DMS 273 treated with DMSO at 0.1 percent for 48 hours (cell line): ENCODE data around the gene CRIM1.
"Not testable (repeated sequence)": the region's sequence is repeated elsewhere in the genome, so short reads cannot be mapped to it uniquely, and the experiment has no call there.

Source experiments
- DNase-seq: peaks from one replicate; lab custom pipeline; 2025; lab: John Stamatoyannopoulos, UW

CRIM1 gene

DNA sequence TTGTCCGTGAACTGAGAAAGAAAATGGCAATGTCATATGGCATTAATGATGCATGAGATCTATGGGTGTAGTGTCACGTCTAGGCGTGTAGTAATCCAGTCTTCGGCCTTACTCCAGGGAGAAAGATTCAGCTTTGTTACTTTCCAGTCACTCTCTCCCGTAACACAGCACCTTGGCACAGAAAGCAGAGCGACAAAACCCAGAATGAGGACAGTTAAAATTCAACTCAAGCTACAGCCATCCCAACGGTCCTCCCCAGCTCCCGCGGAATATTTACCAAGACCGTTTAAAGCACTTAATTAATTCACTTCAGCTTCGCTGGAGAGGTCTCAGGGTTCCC lies 797 bp upstream of the CRIM1 start:
- DNase-seq = no peak

DNA sequence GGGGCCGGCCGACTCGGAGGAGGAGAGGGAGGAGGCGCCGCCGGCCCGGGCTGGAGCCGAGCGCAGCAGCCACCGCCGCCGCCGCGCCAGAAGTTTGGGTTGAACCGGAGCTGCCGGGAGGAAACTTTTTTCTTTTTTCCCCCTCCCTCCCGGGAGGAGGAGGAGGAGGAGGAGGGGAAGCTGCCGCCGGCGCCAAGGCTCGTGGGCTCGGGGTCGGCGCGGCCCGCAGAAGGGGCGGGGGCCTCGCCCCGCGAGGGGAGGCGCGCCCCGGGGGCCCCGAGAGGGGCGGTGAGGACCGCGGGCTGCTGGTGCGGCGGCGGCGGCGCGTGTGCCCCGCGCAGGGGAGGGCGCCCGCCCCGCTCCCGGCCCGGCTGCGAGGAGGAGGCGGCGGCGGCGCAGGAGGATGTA lies 316 bp downstream of the CRIM1 start:
- no peak for DNase-seq

DNA sequence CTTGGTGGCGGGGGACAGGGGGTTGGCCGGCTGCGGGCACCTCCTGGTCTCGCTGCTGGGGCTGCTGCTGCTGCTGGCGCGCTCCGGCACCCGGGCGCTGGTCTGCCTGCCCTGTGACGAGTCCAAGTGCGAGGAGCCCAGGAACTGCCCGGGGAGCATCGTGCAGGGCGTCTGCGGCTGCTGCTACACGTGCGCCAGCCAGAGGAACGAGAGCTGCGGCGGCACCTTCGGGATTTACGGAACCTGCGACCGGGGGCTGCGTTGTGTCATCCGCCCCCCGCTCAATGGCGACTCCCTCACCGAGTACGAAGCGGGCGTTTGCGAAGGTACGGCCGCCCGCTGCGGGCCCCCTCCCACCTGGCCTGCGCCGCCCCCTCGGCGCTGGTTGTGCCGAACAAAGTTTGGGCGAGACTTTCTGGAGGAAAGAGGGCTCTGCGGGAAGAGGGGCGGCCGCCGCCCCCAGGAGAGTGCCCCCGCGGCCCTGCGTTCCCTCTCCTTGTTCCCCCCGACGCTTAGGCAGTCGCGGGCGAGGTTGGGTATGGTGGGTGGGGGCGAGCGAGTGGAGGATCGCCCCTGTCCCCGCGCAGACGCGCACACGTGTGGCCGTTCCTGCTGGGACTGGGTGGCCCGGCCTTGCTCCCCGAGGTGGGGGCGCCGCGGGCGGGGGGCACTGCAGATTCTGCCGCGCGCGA lies 866 bp downstream of the CRIM1 start:
- no peak for DNase-seq

DNA sequence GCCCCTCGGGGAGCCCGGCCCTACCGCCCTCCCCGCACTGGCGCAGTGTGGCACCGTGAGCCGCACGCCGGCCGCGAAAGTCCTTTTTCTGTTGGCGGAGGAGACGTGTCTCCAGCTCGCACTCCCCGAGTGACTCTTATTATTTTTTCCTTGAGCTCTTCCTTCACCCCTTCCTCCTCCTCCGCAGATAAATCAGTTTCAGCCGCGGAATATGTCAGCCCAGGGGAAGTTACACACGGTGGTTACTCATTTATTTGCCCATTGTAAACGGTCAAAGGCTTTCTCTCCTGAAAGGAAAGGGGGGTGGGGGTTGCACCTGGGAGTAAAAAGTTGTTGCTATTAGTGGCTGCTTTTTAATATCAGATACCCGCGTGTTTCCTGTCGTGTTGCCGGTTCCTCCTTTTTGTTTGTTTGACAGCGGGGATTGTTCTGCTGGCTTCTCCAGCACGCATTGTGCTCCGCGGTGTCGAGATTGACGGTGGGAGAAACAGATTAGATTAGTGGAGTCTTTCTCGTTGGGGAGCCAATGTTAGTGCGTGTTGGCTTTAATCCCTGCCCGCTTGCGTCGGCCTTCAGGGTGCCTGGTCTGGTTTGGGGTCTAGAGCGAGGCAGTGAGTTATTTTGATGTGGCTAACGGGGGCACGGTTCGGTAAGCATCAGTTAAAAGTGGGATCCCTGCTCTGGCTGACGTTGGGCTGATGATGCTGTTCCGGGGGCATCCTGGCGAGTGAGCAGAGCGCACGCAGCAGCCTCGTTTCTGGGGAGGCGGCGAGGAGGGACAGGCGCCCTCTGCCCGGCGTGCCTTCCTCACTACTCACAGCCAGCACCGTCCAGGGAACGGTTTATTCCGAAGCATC lies 1.6 kb downstream of the CRIM1 start:
- no peak for DNase-seq

DNA sequence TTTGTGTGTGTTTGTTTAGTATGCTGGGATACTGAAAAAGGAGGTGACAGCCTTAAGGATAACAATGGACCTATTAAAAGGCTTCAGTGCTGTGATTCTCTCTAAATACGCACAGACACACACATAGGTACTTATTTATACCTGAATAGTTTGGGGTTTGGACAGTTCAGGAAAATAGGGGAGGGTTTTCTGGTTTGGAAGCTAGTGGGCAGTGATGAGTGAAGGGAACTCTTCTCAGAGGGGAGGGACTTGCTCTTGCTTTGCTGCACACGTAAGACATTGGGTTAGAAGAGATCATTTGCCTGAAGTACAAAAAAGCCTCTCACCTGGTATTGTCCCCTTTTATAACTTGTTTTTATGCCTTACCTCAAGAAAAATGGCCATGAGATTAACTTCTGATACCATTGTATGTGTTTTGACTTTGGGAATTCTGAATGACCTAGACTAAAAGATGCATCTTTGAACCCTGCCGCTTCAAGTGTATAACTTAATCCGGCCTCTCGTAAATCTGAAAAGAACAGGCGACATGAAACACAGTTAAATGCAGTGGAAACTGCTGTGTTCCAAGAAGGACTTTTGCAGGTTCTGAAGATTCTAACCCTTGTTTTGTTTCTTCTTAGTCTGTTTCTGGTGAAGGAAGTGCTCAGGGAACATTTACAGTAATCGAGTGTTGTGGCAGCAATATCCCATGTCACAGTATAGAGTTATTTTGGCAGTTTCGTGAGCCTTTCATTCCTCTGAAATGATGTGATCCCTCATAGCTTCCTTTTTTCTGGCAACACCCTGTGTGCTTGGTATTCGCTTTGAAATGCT lies 2.5 kb downstream of the CRIM1 start:
- DNase-seq = no peak

DNA sequence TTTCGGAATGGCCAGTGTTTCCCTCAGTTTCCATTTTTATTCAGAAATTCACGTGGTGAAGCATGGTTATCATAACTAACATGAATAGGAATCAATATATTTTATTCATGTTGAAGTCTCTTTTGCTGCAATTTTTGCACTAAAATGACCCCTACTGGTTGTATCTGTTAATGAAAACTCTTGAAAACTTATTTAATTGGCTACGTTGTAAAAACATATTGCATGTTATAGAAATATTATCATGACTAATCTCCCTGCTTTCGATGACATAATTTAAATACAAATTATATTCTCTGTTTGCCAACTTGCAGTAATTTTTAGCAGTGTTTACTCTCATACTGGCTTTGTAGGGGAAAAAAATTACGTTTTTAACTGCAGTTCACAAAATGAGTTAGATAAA lies 3.5 kb downstream of the CRIM1 start:
- no peak for DNase-seq

DNA sequence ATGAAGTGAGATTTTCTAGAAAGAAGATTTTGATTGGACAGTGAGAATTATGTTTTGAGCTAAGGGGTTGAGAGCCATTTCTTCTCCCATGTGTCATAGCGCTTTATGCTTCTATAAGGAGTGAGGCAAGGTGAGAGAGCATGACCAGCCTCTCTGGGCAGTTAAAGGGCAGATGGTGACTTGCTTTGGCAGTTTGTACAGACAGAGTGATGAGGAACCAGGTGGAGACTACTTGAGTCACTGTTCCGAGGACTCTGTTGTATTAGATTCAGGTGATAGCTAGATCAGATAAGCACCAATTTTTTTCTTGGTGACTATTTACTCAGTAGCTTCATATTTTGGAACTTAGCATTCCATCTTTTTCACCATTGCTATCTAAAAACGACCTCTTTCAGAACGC lies 4.5 kb downstream of the CRIM1 start:
- DNase-seq = no peak

DNA sequence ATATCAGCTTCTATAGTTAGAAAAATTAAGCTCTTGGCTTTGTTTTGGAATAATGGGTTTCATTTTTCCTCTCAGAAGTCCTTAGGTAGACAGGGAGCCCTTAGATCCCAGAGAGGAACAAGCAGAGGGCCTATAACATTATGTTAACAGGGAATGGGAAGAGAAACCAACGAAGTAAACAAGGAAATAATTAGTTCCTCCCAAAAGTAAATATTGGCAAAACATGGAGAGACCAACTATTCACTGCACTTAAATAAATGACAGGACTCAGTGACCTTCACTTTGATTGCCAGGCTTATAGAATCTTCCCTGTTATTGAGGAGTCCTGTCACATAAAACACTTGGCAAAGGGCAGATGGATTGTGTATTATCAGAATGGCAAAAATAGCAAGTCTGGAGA lies 5.3 kb downstream of the CRIM1 start:
- DNase-seq = no peak

DNA sequence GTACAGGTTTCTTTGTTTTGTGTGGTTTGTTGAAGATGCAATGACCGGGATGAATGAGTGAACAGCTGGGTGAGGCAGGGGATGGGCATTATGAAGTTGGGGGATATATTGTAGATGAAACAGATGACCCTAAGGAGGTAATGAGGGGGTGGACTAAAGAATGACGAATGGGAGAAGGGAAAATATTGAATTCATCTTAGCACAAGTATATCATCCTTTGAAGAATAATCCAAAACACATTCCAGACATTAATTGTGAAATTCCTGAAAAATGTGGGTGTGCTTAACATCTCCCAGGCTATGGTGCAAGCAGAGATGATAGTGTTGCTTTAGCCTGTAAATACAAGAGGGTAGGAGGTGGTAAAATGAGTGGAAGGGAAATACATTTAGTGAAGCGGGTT lies 5.8 kb downstream of the CRIM1 start:
- DNase-seq = no peak

DNA sequence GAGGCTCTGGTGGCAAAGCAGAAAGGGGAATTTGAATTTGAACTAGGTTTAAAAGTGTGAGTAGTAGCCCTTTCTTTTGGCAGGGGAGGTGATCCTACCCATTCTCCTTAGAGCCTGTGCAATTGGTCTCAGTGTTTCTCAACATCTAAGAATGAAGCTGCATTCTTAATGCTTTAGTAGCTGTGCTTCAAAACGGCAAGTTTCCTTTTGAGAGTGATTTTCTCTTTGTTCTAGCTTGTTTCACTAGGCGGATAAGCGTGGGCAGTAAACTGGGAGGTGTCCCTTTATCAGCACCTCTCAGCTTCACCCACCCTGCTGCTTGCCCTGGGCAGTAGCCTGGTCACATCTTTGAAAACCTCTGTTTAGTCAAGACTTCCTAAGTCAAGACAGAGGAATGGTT lies 6.7 kb downstream of the CRIM1 start:
- DNase-seq = no peak

DNA sequence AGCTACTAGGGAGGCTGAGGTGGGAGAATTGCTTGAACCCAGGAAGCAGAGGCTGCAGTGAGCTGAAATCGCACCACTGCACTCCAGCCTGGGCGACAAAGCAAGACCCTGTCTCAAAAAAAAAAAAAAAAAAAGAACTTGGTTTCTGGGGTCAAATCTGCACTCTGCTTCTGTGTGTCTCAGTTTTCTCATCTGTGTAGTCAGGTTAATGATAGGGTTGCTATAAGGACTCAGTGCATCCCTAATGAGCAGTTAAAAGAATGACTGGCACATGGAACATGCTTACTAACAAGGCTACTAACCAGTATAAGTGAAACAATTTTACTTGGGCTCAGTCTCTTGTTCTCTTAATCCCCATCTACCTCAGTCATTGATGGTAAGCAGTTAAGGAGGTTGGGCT lies 7.5 kb downstream of the CRIM1 start:
- not testable (repeated sequence) for DNase-seq

DNA sequence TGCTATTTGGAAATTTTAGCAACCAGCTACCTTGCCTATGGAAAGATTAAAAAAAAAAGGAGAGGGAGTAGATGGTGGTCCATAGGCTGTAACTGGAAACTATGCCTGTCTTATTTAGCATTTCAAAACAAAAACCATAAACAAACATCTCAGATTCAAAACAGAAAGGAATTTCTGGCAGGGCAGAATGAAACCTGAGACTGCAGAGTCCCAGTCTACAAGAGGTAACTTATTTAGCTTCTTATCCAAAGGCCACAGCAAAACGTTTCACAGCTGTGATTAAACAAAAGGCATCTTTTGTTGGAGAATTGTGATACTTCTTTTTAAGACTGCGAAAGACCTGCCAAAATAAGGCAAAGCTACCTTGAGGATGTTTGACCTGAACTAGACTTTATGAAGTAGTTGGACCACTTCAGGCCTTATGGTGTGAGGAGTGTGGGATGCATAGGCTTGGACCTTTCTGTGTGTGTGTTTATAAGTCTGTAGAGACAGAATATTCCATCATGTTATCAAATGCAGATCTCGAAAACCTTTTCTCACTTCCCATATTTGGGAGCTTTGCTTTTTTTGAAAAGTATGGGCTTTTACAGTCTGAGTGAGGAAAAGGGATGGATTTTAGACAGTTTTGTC lies 11.0 kb downstream of the CRIM1 start:
- DNase-seq = no peak

DNA sequence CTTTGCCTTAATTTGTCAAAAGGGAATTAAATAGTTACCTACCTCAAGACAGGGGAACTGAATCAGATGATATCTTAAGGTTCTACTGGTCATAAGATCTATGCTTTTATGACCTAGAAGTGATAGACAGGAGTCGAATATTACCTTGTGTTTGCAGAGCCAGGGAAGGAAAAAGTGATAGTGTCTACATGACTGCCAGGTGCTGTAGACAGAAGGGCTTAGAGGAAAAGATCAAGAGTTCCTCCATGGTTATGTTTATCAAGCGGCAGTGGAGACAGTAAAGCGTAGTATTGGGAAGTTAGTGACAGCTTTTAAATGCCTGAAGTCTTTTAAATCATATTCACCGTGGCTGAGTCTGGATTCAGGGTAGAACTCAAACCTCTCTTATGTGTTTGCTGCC lies 11.9 kb downstream of the CRIM1 start:
- DNase-seq = no peak

DNA sequence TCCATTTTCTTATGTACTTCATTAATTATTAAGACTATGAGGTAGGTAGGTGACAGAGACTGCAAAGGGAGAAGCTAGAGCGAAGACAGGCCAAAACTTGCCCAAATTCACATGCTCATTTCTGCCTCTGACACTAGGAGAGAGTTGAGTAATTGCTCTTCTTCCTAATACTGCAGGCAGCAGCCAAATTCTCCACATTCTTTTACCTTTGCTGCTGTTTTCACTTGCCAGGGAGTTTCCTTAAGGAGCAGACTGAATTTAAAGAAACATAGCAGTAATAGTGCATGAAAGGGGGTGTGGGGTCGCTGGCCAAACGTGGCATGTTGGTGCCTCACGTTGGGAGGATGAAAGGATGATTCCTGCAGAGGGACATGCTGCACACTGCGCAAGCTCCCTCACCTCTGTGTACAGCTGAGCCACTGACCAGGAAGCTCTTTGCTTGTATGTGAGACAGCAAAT lies 12.3 kb downstream of the CRIM1 start:
- DNase-seq = no peak

DNA sequence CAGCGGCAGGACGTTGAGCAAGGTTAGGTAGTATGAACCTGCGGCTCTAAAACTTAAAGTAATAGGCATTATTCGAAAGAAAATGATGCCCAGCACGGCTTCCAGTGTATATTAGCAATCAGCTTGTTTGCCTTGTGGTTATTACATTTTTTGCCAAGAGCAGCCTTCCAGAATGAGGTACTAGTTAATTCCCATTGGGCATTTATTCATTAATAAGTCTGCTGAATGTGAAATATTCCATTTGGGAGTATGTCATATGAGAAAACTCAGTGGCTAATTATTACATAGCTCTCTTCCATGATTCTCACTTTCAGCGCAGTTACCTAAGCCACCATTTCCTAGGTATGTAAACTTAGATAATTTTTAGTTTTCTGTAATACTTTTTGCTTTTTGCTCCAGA lies 12.9 kb downstream of the CRIM1 start:
- no peak for DNase-seq

DNA sequence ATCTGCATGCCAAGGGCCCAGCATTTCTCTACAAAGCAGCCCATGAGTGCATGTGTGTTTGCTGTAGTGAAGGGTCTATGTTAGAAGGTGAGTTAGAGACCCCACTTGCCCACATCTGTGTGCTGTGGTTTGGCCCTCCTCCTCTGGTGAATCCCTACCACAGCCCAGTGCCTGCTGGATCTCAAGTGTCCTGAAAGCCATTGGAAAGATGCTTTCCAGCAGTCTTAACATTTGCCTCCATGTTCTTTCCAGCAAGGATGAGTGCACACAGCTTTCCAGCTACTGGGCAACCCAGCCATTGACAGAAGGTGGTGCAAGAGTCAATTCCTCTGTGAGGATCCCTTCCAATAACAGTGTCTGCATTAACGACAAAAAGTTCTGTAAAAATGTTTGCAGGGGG lies 13.6 kb downstream of the CRIM1 start:
- DNase-seq = no peak

DNA sequence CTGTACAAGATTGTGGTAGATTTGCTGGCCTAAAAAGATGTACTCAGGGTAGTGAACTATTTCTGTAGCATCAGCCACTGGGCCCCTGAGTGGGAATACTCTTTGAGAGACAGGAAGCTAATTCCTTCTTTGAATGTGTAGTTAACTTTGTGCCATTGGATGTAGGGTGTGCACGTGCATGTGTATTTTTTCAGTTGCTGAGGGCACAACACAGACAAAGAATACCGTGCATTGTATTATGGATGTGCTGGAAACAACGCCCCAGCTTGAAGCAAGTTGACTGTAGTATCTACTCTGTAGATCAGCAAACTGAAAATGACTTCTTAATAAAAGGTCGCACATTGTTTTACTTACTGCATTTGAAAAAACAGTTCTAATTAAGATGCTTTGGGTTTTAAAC lies 14.1 kb downstream of the CRIM1 start:
- no peak for DNase-seq

DNA sequence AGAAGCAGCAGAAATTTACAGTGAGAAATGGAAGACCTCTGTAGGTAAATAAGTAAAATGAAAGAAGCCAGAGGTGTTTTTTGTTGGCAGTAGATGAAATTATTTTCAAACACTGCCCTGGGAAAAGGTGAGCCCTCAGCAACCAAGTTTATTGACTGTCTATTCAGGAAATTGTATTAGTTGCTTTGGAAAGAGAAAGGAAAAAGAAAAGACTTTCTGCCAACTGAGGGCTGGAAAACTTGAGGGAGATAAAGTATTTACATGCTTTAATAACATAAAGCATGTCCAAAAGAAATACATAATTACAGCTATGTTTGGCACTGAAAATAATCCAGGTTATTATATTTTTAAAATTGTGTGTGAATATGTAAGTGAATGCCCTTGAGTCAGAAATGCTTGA lies 14.7 kb downstream of the CRIM1 start:
- no peak for DNase-seq

DNA sequence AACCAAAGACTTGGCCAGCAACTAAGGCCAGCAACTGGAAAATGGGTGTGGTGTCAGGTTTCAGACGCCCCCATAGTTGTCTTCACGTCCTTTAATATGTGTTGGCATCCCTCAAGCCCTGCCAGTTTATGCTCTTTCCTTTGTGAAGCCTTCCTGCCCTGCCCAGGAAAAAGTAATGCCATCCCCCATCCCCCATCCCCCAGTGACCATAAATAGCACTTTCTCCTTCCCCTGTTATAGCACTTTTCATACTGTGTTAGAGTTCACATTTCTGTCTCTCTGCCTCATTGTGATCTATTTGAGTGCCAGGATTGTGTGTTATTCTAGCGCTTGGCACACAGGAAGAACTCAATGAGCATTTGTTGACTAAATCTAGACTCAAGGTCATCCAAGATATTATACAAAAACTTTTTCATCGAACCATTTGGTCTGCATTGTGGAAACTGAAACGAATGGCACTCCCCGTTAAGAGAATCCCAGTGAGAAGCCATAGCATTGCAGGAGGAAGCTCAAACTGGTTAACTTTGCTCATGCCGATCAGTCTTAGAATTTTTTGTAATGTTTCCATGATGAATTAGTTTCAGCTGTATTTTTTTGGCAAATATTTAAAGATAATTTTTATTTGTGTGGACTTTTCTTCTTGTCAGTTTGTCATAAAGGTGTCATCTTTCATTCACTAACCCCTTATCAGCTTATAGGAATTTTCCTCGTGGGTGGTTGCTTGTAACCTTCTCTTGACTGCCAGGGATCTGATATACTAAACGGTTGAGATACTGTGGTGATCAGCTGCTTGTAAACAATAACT lies 15.7 kb downstream of the CRIM1 start:
- DNase-seq = no peak

DNA sequence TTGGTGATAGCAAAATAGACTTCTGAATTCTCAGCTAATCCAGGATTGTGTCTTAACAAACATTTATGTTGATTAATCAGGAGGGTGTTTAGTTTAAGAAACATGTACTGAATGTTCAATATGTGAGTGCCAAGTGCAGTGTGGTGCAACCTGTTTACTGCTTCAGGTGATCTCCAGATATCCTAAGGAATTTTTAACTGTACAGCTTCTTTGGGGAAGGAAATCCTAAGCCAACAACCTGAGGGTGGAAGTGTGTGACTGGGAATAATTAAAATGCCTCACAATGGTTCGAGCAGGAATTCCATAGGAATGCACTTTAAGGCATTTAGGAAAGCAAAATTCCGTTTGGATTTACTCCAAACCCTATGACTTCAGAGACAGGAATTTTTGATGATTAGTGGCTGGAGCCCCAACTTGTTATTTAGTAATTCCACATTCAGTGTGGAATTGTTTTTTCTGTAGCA lies 16.4 kb downstream of the CRIM1 start:
- no peak for DNase-seq

DNA sequence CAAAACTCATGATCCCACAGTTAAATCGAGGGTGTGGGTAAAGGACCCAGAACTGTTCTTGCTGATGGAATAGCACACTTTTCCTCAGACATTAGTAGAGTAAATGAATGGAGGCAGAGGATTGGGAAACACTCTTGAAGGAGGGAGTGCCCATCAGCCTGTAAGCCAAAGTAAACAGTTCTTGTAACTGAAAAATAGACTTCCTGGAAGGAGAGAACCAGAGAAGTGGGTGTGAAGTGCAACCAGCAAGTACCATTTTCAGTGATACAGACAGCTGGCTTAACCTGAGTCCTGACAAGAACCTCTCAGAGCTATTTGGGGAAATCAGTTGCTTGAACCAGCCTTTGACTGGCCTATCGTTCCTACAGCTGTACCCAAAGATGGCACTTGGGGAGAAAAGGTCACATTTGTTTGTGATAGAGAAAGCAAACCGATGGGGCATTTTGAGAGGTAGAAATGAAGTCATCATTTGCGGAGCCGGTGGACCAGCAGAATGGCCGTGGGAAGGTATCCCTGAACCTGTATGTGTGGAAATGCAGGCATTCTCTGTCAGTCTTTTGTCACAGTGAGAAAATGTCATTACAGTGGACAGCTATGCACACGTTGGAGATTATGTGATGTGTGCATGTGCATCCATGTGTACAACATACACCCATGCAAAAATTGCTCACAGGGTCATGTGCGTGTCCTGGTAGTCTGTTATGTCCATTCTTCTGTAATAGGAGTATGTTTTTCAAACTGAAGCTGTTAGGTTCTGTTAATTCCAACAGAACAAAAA lies 17.8 kb downstream of the CRIM1 start:
- DNase-seq = no peak
